ENCODE data around the gene ICA1. TPM values are rescaled to one million over a fixed set of nuclear protein-coding genes. Genes with fewer than 3 reads are reported as not detected.

Gene ICA1
- total and polyA plus RNA-seq, 2 donors (not counting 3 experiments of a cell fraction or from before 2014, with no cell fraction given) = 19.0 to 47.1 TPM

DNA sequence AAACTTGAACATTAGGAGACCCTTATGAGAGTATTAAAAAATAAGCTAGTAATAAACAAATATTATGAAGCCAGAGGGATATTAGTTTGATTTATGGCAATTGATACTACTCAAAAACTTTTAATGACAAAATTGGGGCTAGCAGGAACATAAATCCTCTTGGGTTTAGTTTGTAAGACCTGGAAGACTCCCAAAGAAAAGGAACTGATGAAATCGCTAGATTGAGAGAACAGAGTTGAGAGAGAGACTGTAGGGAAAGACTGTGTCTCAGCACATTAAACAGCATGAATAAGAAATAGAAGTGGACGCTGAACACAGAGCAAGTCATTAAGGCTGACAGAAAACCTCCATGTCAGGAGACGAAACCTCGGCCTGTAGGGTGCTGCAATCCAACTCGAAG lies 56.4 kb downstream of the ICA1 start:
- no peaks in the 10 kb centered on the region for H4K20me1 ChIP-seq (replicated peaks; ENCODE audit: control insufficient read depth, extremely low read depth, insufficient read depth, low read length)
- FAIRE-seq = no peak
- intact Hi-C loops (cut with micrococcal nuclease) = no loop called here
- POLR2A ChIA-PET = no interaction called here
- no peaks in the 10 kb centered on the region for H3K9me1 ChIP-seq (replicated peaks; ENCODE audit: control insufficient read depth, extremely low read depth, insufficient read depth, low read length)
- no peaks in the 10 kb centered on the region for H3K36me3 ChIP-seq (ENCODE audit: control insufficient read depth in 2 of 2, extremely low read depth in 1 of 2, insufficient read depth in 2 of 2, low read length in 2 of 2)
- no peaks in the 10 kb centered on the region for H3K4me1 ChIP-seq (ENCODE audit: control insufficient read depth, extremely low read depth, insufficient read depth, low read length)
- TF ChIP-seq POLR2A (IDR thresholded peaks at IDR 0.05; ENCODE audit: low read depth, low read length) (no peak), JUN (IDR thresholded peaks at IDR 0.05; ENCODE audit: borderline replicate concordance, insufficient read depth, insufficient read length, low read depth) (no peak), EZH2 (IDR thresholded peaks at IDR 0.05; ENCODE audit: borderline replicate concordance, low read depth, low read length, severe bottlenecking) (no peak)
- no peak overlapping the region for H3K9ac ChIP-seq (replicated peaks; ENCODE audit: extremely low read depth, insufficient read depth, low read length)
- no peak overlapping the region for H2AFZ ChIP-seq (ENCODE audit: low read depth, low read length)
- no TSS peak for BruUV-seq (replicated peaks)
- no peak overlapping the region for H3K4me3 ChIP-seq (replicated peaks in 1 of 3; ENCODE audit: insufficient read depth in 1 of 3, low read depth in 1 of 3, low read length in 3 of 3)
- CTCF ChIA-PET = interaction anchor here (3.7 kb wide), 1 partner anchor 15 kb away, joined by 15 read pairs; no protein-coding TSS in a partner anchor
- no peak for DNase-seq (ENCODE audit: low read depth, low spot score)
- no peak overlapping the region for H3K4me2 ChIP-seq (ENCODE audit: insufficient read depth, low read length)
- H3K27ac ChIP-seq (ENCODE audit: insufficient read depth, low read depth, low read length) = no peak overlapping the region
- H3K27me3 ChIP-seq (ENCODE audit: control insufficient read depth in 2 of 2, insufficient read depth in 2 of 2, low read length in 2 of 2) = no peaks in the 10 kb centered on the region
- dilution Hi-C loops (cut with MboI; ENCODE audit: extremely low pct_ligation_motif_present, low sequenced_read_pairs) = no loop called here
- no peaks in the 10 kb centered on the region for H3K79me2 ChIP-seq (ENCODE audit: control insufficient read depth, insufficient read depth, low read length)
- no peaks in the 10 kb centered on the region for H3K9me3 ChIP-seq (replicated peaks; ENCODE audit: control insufficient read depth, insufficient read depth, low read length)

DNA sequence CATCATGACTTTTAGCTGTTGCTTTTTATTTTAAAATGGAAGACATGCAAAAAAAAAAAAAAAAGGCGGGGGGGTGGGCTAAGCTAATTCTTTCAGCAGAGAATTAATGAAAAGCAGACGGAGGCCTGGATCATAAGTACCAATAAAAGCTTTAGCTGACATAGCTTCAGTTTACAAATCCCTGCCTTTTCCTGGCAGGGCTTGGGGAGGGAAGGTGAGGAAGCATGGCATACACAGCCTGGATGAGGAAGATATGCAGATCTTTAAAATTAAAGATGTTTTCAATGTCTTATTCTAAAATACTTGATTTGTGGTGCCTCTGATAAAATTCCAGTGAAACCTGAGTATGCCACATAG lies 57.0 kb downstream of the ICA1 start:
- dilution Hi-C loops (cut with MboI; ENCODE audit: extremely low pct_ligation_motif_present, low sequenced_read_pairs) = no loop called here
- no peak overlapping the region for H3K4me3 ChIP-seq (replicated peaks in 1 of 3; ENCODE audit: insufficient read depth in 1 of 3, low read depth in 1 of 3, low read length in 3 of 3)
- POLR2A ChIA-PET = no interaction called here
- no peaks in the 10 kb centered on the region for H3K27me3 ChIP-seq (ENCODE audit: control insufficient read depth in 2 of 2, insufficient read depth in 2 of 2, low read length in 2 of 2)
- no peak overlapping the region for H3K9ac ChIP-seq (replicated peaks; ENCODE audit: extremely low read depth, insufficient read depth, low read length)
- no peaks in the 10 kb centered on the region for H3K79me2 ChIP-seq (ENCODE audit: control insufficient read depth, insufficient read depth, low read length)
- intact Hi-C loops (cut with micrococcal nuclease) = no loop called here
- no peaks in the 10 kb centered on the region for H4K20me1 ChIP-seq (replicated peaks; ENCODE audit: control insufficient read depth, extremely low read depth, insufficient read depth, low read length)
- H3K9me3 ChIP-seq (replicated peaks; ENCODE audit: control insufficient read depth, insufficient read depth, low read length) = no peaks in the 10 kb centered on the region
- DNase-seq (ENCODE audit: low read depth, low spot score) (no peak), FAIRE-seq (no peak)
- H3K9me1 ChIP-seq (replicated peaks; ENCODE audit: control insufficient read depth, extremely low read depth, insufficient read depth, low read length) = no peaks in the 10 kb centered on the region
- H3K4me2 ChIP-seq (ENCODE audit: insufficient read depth, low read length) = no peak overlapping the region
- TF ChIP-seq, protein P1, sequence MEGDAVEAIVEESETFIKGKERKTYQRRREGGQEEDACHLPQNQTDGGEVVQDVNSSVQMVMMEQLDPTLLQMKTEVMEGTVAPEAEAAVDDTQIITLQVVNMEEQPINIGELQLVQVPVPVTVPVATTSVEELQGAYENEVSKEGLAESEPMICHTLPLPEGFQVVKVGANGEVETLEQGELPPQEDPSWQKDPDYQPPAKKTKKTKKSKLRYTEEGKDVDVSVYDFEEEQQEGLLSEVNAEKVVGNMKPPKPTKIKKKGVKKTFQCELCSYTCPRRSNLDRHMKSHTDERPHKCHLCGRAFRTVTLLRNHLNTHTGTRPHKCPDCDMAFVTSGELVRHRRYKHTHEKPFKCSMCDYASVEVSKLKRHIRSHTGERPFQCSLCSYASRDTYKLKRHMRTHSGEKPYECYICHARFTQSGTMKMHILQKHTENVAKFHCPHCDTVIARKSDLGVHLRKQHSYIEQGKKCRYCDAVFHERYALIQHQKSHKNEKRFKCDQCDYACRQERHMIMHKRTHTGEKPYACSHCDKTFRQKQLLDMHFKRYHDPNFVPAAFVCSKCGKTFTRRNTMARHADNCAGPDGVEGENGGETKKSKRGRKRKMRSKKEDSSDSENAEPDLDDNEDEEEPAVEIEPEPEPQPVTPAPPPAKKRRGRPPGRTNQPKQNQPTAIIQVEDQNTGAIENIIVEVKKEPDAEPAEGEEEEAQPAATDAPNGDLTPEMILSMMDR (IDR thresholded peaks at IDR 0.05; ENCODE audit: extremely low read depth in 1 of 2, insufficient read depth in 1 of 2, low read depth in 1 of 2, low read length in 2 of 2) = no peak
- TF ChIP-seq POLR2A (IDR thresholded peaks at IDR 0.05; ENCODE audit: low read depth, low read length) (no peak), MYC (IDR thresholded peaks at IDR 0.05; ENCODE audit: low read depth, low read length) (no peak), EZH2 (IDR thresholded peaks at IDR 0.05; ENCODE audit: borderline replicate concordance, low read depth, low read length, severe bottlenecking) (no peak), GATA2 (IDR thresholded peaks at IDR 0.05; ENCODE audit: insufficient read depth, insufficient read length, low read depth, low read length) (no peak), JUN (IDR thresholded peaks at IDR 0.05; ENCODE audit: borderline replicate concordance, insufficient read depth, insufficient read length, low read depth) (no peak), POLR2AphosphoS5 (IDR thresholded peaks at IDR 0.05; ENCODE audit: insufficient read depth, low read depth, low read length) (no peak), FOS (IDR thresholded peaks at IDR 0.05; ENCODE audit: borderline replicate concordance, insufficient read depth, low read length) (no peak)
- TF ChIP-seq, protein P2, sequence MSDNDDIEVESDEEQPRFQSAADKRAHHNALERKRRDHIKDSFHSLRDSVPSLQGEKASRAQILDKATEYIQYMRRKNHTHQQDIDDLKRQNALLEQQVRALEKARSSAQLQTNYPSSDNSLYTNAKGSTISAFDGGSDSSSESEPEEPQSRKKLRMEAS (IDR thresholded peaks at IDR 0.05; ENCODE audit: insufficient read depth, insufficient read length) = no peak
- H3K36me3 ChIP-seq (ENCODE audit: control insufficient read depth in 2 of 2, extremely low read depth in 1 of 2, insufficient read depth in 2 of 2, low read length in 2 of 2) = no peaks in the 10 kb centered on the region
- BruUV-seq (replicated peaks) = no TSS peak
- H3K27ac ChIP-seq (ENCODE audit: insufficient read depth, low read depth, low read length) = no peak overlapping the region
- H2AFZ ChIP-seq (ENCODE audit: low read depth, low read length) = no peak overlapping the region
- no peaks in the 10 kb centered on the region for H3K4me1 ChIP-seq (ENCODE audit: control insufficient read depth, extremely low read depth, insufficient read depth, low read length)
- CTCF ChIA-PET = interaction anchor here (3.7 kb wide), 1 partner anchor 15 kb away, joined by 15 read pairs; no protein-coding TSS in a partner anchor

All from endothelial cell of umbilical vein (primary cell).